ENCODE measurements around the gene KIAA0586.

KIAA0586 gene

DNA sequence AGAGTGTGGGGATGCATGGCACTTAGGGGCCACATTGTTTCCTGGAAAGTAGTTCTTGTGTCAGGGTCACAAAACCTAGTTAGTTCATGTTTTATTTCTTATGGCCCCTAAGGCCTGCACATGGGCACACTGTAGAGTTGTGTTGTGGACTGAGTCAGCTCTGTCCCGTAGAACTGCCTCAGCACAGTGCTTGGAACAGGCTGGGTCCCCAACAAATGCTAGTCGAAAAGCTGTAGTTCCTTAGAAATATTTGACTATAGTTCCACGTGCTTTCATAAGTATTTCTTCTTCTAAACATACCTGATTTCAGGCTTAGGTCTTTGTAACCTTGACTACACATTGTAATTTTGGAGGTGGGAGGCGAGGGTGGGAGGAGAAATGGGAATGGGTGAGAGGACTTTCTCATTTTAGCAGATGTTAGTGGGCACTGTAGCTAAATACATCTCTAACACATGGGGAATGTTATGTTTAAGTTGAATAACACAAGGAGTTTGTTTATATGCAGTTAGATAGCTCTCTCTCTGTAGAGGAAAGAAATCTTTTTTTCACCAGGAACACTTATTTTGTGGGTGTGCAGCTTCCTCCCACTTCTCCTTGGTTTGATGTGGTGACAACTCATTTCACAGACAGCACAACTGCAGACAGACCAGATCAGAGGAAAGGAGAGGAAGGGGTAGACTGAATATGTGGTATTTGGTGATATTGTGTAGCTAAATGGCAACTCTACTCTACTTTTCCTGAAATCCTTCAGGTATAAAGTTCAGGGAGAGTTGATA is 170.7 kb downstream of the KIAA0586 start:
- DNase-seq (ENCODE audit: low spot score): no peak

DNA sequence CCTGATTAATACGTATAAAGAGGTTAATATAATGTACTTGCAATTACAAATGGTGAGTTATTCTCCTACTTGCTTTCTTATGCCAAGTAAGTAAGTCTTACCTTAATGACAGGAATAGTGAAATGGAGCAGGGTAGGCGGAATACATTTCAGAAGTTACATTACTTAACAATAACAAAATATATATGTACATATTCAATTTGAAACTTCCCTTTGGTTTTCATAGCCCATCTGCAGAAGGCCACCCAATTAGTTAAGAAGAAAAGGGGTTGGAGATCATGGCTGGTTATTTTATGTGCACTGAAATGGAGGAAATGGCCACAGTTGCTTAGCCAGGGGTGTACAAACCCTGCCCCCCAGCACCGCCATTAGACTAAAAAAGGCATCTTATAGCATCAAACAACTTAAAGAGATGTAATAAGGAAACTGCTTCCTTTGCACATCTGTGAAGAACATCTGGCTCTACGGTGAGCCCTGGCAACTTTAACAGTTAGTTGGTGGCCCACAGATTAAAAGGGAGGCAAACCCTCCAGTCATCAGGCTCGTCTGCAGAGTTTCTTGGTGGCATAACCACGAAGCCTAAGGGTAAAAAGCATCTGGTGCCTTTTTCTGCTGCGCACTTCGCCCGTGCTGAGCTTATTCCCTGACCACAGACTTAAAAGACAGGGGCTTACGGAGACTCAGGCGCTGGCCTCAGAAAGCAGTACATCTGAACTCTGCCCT is 171.4 kb downstream of the KIAA0586 start:
- no peak for DNase-seq (ENCODE audit: low spot score)

DNA sequence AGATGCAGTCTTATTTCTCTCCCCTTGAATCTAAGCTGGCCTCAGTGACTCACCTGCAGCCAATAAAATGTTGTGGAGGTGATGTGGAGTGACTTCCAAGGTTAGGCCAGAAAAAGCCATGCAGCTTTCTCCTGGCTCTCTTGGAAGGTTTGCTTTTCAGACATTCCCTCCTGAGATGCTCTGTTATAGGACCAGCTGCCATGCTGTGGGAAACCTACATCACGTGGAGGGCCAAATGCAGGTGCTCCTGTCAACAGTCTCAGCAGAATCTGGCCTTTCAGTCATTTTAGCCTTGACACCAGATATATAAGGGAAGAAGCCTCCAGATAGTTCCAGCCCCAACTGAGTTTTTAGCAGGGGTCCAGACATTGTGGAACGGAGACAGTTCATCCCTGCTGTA is 172.2 kb downstream of the KIAA0586 start:
- no peak for DNase-seq (ENCODE audit: low spot score)

All from NAMALWA (cell line).